ENCODE measurements around the gene GSTM4. TPM values are rescaled to one million over a fixed set of nuclear protein-coding genes. Genes with fewer than 3 reads are reported as not detected.
A peak's percentile ranks its signal among the peaks of the same experiment; 100 is the strongest.

GSTM4 gene
- total and polyA plus RNA-seq, 12 donors = 22.8 to 62.1 (median 41.8) TPM

GRCh38 chr1:109641078-109641740, 14.7 kb upstream of the GSTM4 start:
- WGBS, 2 donors = 88% methylated on average over 2 of the region's 2 CpGs
- peaks cover 1 to 18% (median 11%) of the 10 kb centered on the region in 9 donors for H3K4me1 ChIP-seq
- H3K27ac ChIP-seq = no peak overlapping the region
- DNase-seq (no peak), ATAC-seq (no peak)
- H3K36me3 ChIP-seq = no peaks in the 10 kb centered on the region
- H3K27me3 ChIP-seq = no peaks in the 10 kb centered on the region
- H3K9me3 ChIP-seq = peaks cover 0 to 3% (median 0%) of the 10 kb centered on the region in 11 donors
- H3K4me3 ChIP-seq = no peak overlapping the region
- TF ChIP-seq, protein P1, sequence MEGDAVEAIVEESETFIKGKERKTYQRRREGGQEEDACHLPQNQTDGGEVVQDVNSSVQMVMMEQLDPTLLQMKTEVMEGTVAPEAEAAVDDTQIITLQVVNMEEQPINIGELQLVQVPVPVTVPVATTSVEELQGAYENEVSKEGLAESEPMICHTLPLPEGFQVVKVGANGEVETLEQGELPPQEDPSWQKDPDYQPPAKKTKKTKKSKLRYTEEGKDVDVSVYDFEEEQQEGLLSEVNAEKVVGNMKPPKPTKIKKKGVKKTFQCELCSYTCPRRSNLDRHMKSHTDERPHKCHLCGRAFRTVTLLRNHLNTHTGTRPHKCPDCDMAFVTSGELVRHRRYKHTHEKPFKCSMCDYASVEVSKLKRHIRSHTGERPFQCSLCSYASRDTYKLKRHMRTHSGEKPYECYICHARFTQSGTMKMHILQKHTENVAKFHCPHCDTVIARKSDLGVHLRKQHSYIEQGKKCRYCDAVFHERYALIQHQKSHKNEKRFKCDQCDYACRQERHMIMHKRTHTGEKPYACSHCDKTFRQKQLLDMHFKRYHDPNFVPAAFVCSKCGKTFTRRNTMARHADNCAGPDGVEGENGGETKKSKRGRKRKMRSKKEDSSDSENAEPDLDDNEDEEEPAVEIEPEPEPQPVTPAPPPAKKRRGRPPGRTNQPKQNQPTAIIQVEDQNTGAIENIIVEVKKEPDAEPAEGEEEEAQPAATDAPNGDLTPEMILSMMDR (IDR thresholded peaks at IDR 0.05) = no peak
- intact Hi-C loops (cut with DNase I) = loop anchor here in 8 of 10 donors (2.0 to 10.0 kb wide), 5 partner anchors 46 to 344 kb away; partner anchors contain the start of genes GSTM1 (in 4 of the 8), GNAI3 (in 3 of the 8) and AHCYL1 (in 1 of the 8)

DNA sequence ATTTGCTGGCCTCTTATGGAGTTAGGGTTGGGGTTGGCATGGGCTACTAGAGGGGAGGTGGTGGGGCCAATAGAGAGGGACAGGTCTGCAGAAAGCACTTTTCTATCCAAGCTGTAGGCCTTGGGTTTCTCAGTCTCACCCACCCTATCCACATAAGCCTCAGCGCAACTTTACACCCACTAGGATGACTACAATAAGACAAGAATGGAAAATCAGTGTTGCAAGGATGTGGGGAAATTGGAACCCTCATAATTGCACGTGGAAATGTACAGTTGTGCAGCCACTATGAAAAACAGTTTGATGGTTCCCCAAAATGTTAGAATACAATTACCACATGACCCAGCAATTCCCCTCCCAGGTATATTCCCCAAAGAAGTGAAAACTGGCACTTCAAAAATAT, 14.0 kb upstream of the GSTM4 start:
- DNase-seq (no peak), ATAC-seq (no peak)
- intact Hi-C loops (cut with DNase I) = loop anchor here (2.0 to 10.0 kb wide), 5 partner anchors 45 to 343 kb away; partner anchors contain the start of genes GSTM1 (in 4 of the 10), GNAI3 (in 3 of the 10) and AHCYL1 (in 1 of the 10)
- H3K4me1 ChIP-seq = peaks cover 0 to 12% (median 6%) of the 10 kb centered on the region in 9 donors
- no peak overlapping the region for H3K4me3 ChIP-seq
- H3K36me3 ChIP-seq = no peaks in the 10 kb centered on the region
- TF ChIP-seq, protein P1 (IDR thresholded peaks at IDR 0.05) = no peak
- H3K27ac ChIP-seq = no peak overlapping the region
- 80 to 87% methylated on average over 2 of the region's 2 CpGs for WGBS, 2 donors
- peaks cover 0 to 6% (median 0%) of the 10 kb centered on the region in 11 donors for H3K9me3 ChIP-seq
- no peaks in the 10 kb centered on the region for H3K27me3 ChIP-seq

DNA sequence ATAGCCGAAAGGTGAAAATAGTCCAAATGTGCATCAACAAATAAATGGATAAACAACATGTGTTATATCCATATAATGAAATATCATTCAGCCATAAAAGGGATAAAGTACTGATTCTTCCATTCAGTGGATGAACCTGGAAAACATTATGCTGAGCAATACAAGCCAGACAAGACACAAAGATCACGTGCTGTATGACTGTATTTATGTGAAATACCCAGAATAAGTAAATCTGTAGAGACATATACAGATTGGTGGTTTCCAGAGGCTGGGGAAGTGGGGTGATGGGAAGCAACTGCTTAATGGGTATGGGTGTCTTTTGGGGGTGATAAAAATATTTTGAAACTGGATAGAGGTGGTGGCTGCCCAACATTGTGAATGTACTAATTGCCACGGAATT, 13.3 kb upstream of the GSTM4 start:
- TF ChIP-seq, protein P1 (IDR thresholded peaks at IDR 0.05) = no peak
- 73 to 77% methylated on average over 3 of the region's 3 CpGs for WGBS, 2 donors
- H3K27ac ChIP-seq = no peak overlapping the region
- peaks cover 0 to 6% (median 0%) of the 10 kb centered on the region in 11 donors for H3K9me3 ChIP-seq
- no peaks in the 10 kb centered on the region for H3K36me3 ChIP-seq
- DNase-seq = no peak
- no peaks in the 10 kb centered on the region for H3K27me3 ChIP-seq
- peaks cover 0 to 12% (median 6%) of the 10 kb centered on the region in 9 donors for H3K4me1 ChIP-seq
- no peak for ATAC-seq
- intact Hi-C loops (cut with DNase I) = loop anchor here in 9 of 10 donors (2.0 to 10.0 kb wide), 5 partner anchors 45 to 342 kb away; partner anchors contain the start of genes GSTM1 (in 4 of the 9), GNAI3 (in 3 of the 9) and AHCYL1 (in 1 of the 9)
- H3K4me3 ChIP-seq = no peak overlapping the region

- WGBS, 2 donors = 40% methylated on average over 32 of the region's 32 CpGs
- H3K27me3 ChIP-seq = no peaks in the 10 kb centered on the region
- ATAC-seq (peak; percentile 71 to 94 (median 89)), DNase-seq (peak; percentile 81 to 90)
- H3K4me3 ChIP-seq = peak overlapping the region in 1 of 10 donors; percentile 7
- intact Hi-C loops (cut with DNase I) = loop anchor here in 9 of 10 donors (2.0 to 10.0 kb wide), 5 partner anchors 44 to 341 kb away; partner anchors contain the start of genes GSTM1 (in 4 of the 9), GNAI3 (in 3 of the 9) and AHCYL1 (in 1 of the 9)
- no peak overlapping the region for H3K27ac ChIP-seq
- TF ChIP-seq, protein P1 (IDR thresholded peaks at IDR 0.05) = peak; percentile 75 to 93 (median 88)
- H3K36me3 ChIP-seq = no peaks in the 10 kb centered on the region
- peaks cover 0 to 6% (median 0%) of the 10 kb centered on the region in 11 donors for H3K9me3 ChIP-seq
- peaks cover 0 to 12% (median 6%) of the 10 kb centered on the region in 9 donors for H3K4me1 ChIP-seq
Measured at GRCh38 chr1:109643385-109644230, 12.3 kb upstream of the GSTM4 start.
